ENCODE data around the gene MAU2.
"Not testable (repeated sequence)": the region's sequence is repeated elsewhere in the genome, so short reads cannot be mapped to it uniquely, and the experiment has no call there.

DNA sequence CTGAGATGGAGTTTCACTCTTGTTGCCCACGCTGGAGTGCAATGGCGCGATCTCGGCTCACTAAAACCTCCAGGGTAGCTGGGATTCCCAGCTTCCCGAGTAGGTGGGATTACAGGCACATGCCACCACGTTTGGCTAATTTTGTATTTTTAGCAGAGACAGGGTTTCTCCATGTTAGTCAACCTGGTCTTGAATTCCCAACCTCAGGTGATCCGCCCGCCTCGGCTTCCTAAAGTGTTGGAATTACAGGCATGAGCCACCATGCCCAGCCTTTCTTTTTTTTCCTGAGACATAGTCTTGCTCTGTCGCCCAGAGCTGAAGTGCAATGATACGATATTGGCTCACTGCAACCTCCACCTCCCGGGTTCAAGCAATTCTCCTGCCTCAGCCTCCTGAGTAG lies 59.7 kb downstream of the MAU2 start:
- not testable (repeated sequence) for TF ChIP-seq POLR2A (IDR thresholded peaks at IDR 0.05; ENCODE audit: low read depth, low read length); SPI1 (IDR thresholded peaks at IDR 0.05; ENCODE audit: low read depth, low read length); POLR2AphosphoS5 (IDR thresholded peaks at IDR 0.05; ENCODE audit: low read depth, low read length); PAX5 (IDR thresholded peaks at IDR 0.05; ENCODE audit: insufficient read depth, low read length, severe bottlenecking); TAF1 (IDR thresholded peaks at IDR 0.05; ENCODE audit: low read depth, low read length)

Measured in GM12891 (cell line).